Psoas muscle (tissue), 8 donors: ENCODE results near the gene ARIH1. TPM values are rescaled to one million over a fixed set of nuclear protein-coding genes. Genes with fewer than 3 reads are reported as not detected.
"Not testable (repeated sequence)": the region's sequence is repeated elsewhere in the genome, so short reads cannot be mapped to it uniquely, and the experiment has no call there.

Experiments
- ATAC-seq, 4 donors: fragments of 200-7000 bp; cut with Tn5 transposase; one replicate each; pipeline ENCODE4 v1.9.1; 2020; ENCODE audit warnings: moderate library complexity in 3 of 4, mild to moderate bottlenecking in 2 of 4
- DNase-seq, 2 donors: peaks; one replicate each; pipeline ENCODE4 v3.0.0-alpha.2; 2020
- H3K27ac ChIP-seq: fragments of 200-600 bp; one replicate; pipeline ENCODE4 v1.8.0; 2022
- H3K27me3 ChIP-seq, 3 donors: fragments of 200-600 bp in 1 of 3; one replicate each; pipeline versions ENCODE4 v1.6.1 to v1.8.0; 2013 to 2022; ENCODE audit warnings: low read length in 2 of 3, mild to moderate bottlenecking in 2 of 3, moderate library complexity in 1 of 3; ENCODE audit not compliant: insufficient read depth in 3 of 3
- H3K36me3 ChIP-seq, 2 donors: fragments of 200-600 bp in 1 of 2; one replicate each; pipeline versions ENCODE4 v1.6.1 to v1.8.0; 2013 to 2022; ENCODE audit warnings: low read depth in 1 of 2, mild to moderate bottlenecking in 1 of 2, moderate library complexity in 1 of 2; ENCODE audit not compliant: insufficient read depth in 1 of 2
- H3K4me1 ChIP-seq: fragments of 200-600 bp; one replicate; pipeline ENCODE4 v1.8.0; 2022
- H3K4me3 ChIP-seq: fragments of 200-600 bp; one replicate; pipeline ENCODE4 v1.8.0; 2022; ENCODE audit warnings: mild to moderate bottlenecking
- H3K9me3 ChIP-seq: fragments of 200-600 bp; one replicate; pipeline ENCODE4 v1.8.0; 2022
- WGBS, 3 donors: extraction: QIAGEN DNeasy Blood & Tissue Kit; methylation state at CpG; one replicate each; pipeline versions ENCODE4 v1.1.6 to v1.1.7; 2013; 5-methylcytosine and 5-hydroxymethylcytosine counted together
- intact Hi-C, 2 donors: fragments of 100-400 bp; cut with DNase I; formaldehyde crosslinking; loops; one replicate each; pipeline versions ENCODE4 v1.11.0 to v1.14.2; 2022
- polyA plus RNA-seq, 3 donors: library from polyadenylated mRNA; stranded (reverse); fragments of 200-250 nt; gene quantifications; one replicate each; pipeline ENCODE4 v1.2.3, GENCODE V29; 2013
- total RNA-seq, 4 donors: library from RNA; stranded (reverse); fragmentation: NEBNext Ultra II Directional in 2 of 4; extraction: Animal tissue kit (Norgen Biotek cat#: 25700) in 2 of 4; gene quantifications; one replicate each; pipeline versions ENCODE4 v1.2.1 to v1.2.4, GENCODE V29; 2021 to 2023
- TF ChIP-seq, protein P1 (sequence below): fragments of 200-600 bp; IDR thresholded peaks from one replicate; pipeline ENCODE4 v1.8.0; 2022; ENCODE audit warnings: antibody characterized with exemption
- donor health status: healthy with polysubstance abuse.
- donor health status: DM: no; HTN: no; CAD: no; lungs with moderate emphysema.
- donor health status: Bipolar disorder and iron deficiency.
- donor health status: healthy.
- donor health status: DM: yes; HTN: yes; CAD: no.
- donor health status: DM: no; HTN: no; CAD: no.
- donor health status: DM: no; HTN: no; CAD: no.
- donor health status: DM: yes; HTN: yes; CAD: no.

ARIH1 gene
- total and polyA plus RNA-seq, 7 donors, result 35.6 to 253 (median 181) TPM

GRCh38 chr15:72604794-72605193 is 130.7 kb downstream of the ARIH1 start:
- TF ChIP-seq, protein P1, sequence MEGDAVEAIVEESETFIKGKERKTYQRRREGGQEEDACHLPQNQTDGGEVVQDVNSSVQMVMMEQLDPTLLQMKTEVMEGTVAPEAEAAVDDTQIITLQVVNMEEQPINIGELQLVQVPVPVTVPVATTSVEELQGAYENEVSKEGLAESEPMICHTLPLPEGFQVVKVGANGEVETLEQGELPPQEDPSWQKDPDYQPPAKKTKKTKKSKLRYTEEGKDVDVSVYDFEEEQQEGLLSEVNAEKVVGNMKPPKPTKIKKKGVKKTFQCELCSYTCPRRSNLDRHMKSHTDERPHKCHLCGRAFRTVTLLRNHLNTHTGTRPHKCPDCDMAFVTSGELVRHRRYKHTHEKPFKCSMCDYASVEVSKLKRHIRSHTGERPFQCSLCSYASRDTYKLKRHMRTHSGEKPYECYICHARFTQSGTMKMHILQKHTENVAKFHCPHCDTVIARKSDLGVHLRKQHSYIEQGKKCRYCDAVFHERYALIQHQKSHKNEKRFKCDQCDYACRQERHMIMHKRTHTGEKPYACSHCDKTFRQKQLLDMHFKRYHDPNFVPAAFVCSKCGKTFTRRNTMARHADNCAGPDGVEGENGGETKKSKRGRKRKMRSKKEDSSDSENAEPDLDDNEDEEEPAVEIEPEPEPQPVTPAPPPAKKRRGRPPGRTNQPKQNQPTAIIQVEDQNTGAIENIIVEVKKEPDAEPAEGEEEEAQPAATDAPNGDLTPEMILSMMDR, result no peak
- H3K9me3 ChIP-seq, result no peaks in the 10 kb centered on the region
- ATAC-seq (no peak), DNase-seq (no peak)
- no peak overlapping the region for H3K27ac ChIP-seq
- peaks cover 5% of the 10 kb centered on the region for H3K4me1 ChIP-seq
- intact Hi-C loops, result no loop called here
- no peaks in the 10 kb centered on the region for H3K36me3 ChIP-seq
- 83 to 98% (median 91%) methylated on average over 4 of the region's 4 CpGs for WGBS, 3 donors
- H3K4me3 ChIP-seq, result no peak overlapping the region
- H3K27me3 ChIP-seq, result no peaks in the 10 kb centered on the region

DNA sequence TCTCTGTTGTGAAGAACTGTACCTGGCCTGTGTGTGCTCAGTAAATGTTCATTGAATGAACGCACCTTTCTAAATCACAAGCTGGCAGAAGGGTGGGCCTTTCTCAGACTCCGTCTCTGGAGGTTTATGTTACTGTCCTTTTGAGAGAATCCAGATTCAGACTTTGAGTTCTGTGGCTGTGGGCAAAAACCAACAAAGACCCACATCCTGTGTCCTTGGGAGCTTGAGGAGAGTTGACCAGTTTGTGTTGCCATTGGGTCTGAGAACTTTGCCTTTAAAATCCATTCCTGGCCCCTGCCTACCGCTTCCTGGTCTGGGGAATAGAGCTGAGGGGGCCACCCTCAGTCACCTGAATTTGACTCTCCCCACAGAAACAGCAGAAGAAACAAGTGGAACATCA is 134.0 kb downstream of the ARIH1 start:
- H3K27ac ChIP-seq, H3K36me3 ChIP-seq, ATAC-seq, H3K4me1 ChIP-seq, DNase-seq, H3K27me3 ChIP-seq, H3K9me3 ChIP-seq, H3K4me3 ChIP-seq, intact Hi-C loops: not testable (repeated sequence)
- 93 to 95% (median 95%) methylated on average over 3 of the region's 3 CpGs for WGBS, 3 donors

GRCh38 chr15:72609862-72610261 is 135.7 kb downstream of the ARIH1 start:
- Histone ChIP-seq H3K36me3 (no peaks in the 10 kb centered on the region), H3K27ac (no peak overlapping the region), H3K9me3 (no peaks in the 10 kb centered on the region), H3K4me1 (no peaks in the 10 kb centered on the region), H3K4me3 (no peak overlapping the region), H3K27me3 (no peaks in the 10 kb centered on the region)
- intact Hi-C loops, result no loop called here
- WGBS, 3 donors, result 90 to 95% (median 92%) methylated on average over 8 of the region's 8 CpGs
- ATAC-seq (no peak), DNase-seq (no peak)
- TF ChIP-seq, protein P1, result no peak

GRCh38 chr15:72612324-72612723 is 138.2 kb downstream of the ARIH1 start:
- H3K27me3 ChIP-seq, H3K4me1 ChIP-seq, H3K4me3 ChIP-seq, ATAC-seq, H3K36me3 ChIP-seq, H3K27ac ChIP-seq, intact Hi-C loops, H3K9me3 ChIP-seq, DNase-seq: not testable (repeated sequence)
- WGBS, 3 donors, result 85 to 88% (median 85%) methylated on average over 3 of the region's 3 CpGs

DNA sequence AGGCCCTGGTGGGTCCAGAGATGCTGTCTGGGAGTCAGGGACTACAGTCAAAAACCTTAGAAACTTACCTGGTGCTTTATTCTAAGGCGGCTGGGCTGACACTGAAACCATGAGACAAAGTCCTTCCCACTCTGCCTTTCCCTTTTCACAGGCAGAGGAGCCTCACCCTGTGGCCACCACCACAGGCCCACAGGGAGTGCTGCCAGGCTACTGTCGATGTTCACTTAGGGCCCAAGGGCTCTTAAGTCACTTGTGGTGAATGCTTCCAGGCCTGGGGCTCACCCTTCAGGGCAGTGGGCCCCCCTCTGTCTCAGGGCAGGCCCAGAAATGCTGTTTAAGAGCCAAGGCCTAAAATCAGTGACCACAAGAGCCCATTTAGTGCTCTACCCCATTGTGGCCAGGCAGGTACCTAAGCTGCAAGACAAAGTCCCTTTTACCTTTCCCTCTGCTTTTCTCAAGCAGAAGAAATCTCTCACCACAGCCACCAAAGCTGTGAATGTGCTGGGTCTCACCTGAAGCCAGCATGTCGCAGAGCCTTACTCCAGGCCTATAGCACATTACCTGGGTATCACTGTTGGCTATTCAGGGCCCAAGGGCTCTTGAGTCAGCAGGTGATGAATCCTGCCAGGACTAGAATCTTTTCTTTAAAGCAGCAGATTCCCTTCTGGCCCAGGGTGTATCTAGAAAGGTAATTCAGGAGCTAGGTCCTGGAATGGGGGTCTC is 140.8 kb downstream of the ARIH1 start:
- intact Hi-C loops, result no loop called here
- 87 to 92% (median 89%) methylated on average over 3 of the region's 3 CpGs for WGBS, 3 donors

GRCh38 chr15:72615533-72616233 is 141.6 kb downstream of the ARIH1 start:
- H3K4me3 ChIP-seq, DNase-seq, H3K27me3 ChIP-seq, ATAC-seq, intact Hi-C loops, H3K36me3 ChIP-seq, H3K4me1 ChIP-seq, H3K27ac ChIP-seq, H3K9me3 ChIP-seq: not testable (repeated sequence)
- WGBS, 3 donors, result 61 to 65% (median 61%) methylated on average over 6 to 7 of the region's 7 CpGs

More for the DNA sequence above, 140.8 kb downstream of the ARIH1 start:
- Histone ChIP-seq H3K36me3 (no peaks in the 10 kb centered on the region), H3K27me3 (no peaks in the 10 kb centered on the region), H3K4me1 (no peaks in the 10 kb centered on the region), H3K4me3 (no peak overlapping the region), H3K9me3 (no peaks in the 10 kb centered on the region), H3K27ac (no peak overlapping the region)
- ATAC-seq, result no peak
- TF ChIP-seq, protein P1, result no peak
- no peak for DNase-seq
